SH-SY5Y (cell line): Measurements from ENCODE around the gene FAM234A.

Experiments used
- GATA2 ChIP-seq: IDR thresholded peaks from 2 replicates; pipeline ENCODE4 v1.6.1; 2011; ENCODE audit warnings: mild to moderate bottlenecking, low read depth, low read length
- GATA3 ChIP-seq: IDR thresholded peaks from 2 replicates; pipeline ENCODE4 v1.6.1; 2011; ENCODE audit warnings: low read depth, mild to moderate bottlenecking, low read length, moderate library complexity

FAM234A gene

DNA sequence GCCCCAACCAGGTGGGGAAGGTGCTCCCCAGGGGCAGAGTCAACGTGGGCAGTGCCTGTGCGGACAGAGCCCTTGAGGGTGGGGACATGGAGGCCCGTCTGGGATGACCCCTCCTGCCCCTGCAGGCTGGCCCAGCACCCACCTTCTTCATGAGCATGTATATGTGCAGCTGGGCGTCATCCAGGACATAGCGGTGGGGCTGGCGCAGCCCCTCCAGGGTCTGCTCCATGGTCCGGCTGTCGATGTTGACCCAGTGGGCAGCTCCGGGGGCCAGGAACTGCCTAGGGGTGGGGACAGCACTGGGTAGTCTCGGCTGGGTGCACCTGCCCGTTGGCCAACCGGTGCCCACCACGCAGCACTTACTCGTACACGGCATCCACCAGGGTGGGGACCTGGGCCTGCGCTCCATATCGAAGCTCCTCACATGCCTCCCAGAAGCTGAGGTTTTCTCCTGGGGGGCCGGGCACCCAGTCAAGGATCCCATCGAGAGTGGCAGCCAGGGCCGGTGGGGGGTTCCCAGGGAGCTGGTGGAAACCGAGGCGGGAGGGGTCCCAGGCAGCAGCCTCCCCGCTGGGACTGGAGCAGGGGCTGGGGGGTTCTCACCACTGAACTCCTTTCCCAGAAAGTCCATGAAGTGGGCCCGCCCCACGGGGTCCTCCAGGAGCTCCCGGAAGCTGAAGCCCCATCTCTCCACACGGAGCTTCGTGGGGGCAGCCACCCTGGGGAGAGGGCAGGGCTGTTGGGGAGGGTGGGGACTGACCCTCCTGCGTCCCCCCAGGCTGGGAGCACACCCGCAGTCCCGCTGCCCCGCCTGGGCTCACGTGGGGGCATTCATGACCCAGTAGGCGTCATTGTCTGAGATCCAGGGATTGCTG, 36.0 kb downstream of the FAM234A start:
- TF ChIP-seq GATA2 = no peak
- no peak for TF ChIP-seq GATA3

DNA sequence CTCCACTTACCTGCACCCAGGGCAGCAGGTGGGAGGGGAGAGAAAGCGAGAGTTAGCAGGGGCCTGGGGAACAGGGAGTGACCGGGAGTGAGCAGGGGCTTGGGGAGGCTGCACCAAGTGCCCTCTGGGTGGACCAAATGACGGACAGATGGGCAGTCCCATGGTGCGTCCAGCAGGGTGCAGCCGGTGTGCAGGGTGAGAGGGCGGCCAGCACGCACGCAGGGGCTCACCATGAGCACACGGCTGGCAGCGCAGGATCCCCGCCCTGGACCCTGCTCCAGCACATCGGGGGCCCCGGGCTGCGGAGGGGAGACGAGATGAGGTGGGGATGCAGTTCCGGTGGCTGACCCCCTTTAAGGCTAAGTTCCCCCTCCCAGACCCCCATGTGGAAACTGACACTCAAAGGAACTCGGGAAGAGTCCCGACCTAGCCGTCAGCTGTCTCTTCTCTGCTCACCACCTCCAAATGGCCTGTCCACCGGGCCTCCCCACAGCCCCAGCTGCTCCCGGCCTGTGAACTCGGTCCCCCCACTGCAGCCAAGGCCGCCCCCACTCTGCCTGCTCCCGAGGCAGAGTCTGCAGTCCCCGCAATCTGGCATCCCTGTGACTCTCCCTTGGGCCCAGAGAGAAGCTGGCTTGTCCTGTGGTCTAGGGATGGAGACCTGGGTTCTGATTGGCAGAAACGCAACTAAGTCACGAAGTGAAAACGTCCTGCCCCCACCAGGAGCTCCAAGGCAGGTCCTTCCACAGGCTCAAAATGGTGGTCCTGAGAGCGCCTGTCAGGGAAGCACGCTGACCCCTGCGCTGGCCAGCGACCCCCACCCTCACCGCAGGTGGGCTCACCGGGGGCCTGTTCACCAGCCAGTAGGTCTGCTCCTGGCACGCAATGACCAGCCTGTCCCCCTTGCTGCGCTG, 38.3 kb downstream of the FAM234A start:
- TF ChIP-seq GATA3 (no peak), GATA2 (no peak)

DNA sequence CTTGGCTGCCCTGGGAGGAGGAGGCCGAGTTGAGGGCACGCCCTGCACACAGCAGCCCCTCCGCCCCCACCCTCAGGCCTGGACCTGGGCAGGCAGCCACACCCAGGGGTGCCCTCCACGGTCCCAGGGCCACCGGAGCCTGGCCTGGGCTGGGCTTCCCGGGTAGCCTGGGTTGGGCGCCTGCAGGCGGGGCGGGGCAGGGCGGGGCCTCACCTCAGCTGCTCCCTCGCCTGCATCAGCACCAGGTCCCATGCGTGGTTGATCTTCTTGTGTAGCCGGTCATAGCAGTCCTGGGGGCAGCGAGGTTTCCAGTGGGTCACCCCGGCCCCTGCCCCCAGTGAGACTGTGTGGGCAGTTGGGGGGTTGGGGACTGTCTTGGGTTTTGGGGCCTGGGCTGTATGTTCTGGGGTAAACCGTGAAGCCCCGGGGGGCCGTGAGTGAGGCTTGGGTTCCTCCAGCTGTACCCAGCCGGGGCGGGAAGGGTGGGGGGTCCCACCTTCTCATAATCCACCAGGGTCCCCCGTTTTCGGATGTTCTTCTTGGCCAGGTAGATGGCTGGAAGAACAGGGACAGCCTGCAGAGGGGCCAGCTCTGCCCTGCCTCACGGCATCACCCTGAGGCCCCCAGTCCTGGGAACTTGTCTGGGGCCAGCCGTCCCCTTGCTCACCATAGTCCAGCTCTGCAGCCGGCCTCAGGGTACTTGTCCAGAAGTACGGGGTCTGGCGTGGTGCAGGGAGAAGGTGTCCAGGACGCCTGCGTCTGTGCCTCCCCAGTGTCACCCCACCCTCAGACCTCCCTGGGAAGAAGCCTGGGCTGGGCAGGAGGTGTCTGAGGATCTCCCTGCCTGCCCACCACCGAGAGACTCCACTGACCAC, 39.2 kb downstream of the FAM234A start:
- no peak for TF ChIP-seq GATA3
- TF ChIP-seq GATA2 = no peak

DNA sequence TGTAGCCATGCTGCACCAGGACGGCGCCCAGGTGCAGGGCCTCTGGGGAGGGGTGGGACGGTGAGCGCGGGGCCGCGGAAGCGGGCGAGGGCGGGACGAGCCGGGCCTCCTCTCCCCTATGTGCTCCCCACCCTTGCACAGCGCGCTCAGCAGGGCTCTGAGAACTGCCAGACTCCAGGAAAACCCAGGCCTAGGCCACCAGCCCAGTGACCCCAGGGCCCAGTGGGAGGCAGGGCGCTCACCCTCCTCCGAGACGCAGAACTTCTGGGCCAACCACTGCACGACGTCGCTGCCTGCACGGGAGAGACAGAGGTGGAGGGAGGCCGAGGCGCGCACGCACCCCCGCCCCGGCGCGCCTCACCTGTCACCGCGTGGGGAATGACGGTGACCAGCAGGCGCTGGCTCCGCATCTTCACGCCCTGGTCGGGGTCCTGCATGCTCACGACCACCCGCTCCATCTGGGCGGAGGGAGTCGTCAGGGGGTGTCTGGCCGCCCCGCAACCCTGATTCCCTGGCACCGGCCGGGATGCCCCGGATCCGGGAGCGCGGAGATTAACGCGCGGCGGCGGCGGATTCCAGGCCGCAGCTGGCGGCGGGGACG, 40.5 kb downstream of the FAM234A start:
- TF ChIP-seq GATA2 = no peak
- TF ChIP-seq GATA3 = no peak

DNA sequence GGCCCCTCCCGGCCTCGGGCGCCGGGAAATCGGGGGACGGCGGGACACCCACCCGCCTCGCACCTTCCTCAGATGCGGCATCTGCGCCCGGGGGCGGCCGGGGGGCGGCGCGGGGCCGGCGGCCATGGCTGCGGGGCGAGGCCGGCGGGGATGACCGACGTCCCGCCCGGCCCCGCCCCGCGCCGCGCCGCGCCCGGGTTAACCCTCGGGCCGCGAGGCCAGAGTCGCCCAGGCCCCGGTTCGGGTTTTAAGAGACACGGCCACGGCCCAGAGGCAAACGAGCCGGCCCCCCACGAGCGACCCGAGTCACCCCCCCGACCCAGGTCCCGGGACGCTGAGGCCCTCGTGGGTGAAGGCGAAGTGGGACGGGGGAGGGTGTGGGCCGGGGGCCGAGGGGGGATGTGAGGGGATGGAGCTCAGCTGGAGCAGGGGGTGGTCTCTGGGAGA, 41.2 kb downstream of the FAM234A start, which contains the start of gene RGS11:
Gene RGS11, minus strand, starts transcription at position 159 of the 447 bp plus-strand sequence. Its CDS starts 33 bp downstream, at position 126.
- TF ChIP-seq GATA2 (no peak), GATA3 (no peak)

DNA sequence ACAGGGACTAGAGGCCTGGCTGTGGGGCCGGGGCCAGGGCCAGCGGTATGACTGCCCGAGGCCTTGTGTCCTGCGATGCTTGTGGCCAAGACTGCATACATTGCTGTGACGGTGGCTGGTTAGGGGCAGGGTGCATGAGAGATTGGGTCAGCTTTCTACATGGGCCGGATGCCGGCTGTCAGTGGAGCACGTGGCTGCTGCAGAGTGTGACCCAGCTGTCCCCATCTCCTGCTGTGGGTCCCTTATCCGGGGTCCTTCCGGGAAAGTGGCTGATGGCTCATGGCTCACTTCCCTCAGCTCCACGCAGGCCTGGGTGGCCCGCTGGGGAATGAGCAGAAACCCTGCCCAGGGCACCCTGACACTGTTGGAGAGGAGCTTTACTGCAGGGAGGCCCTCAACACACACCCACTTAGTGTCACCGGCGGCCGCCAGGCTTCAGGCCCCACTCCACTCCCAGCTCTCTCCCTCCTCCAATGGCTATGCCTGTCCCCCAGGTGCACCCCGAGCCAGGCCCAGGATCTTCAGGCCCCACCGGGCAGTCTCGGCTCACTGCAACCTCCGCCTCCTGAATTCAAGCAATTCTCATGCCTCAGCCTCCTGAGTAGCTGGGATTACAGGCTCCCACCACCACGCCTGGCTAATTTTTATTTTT, 41.9 kb downstream of the FAM234A start:
- TF ChIP-seq GATA2 (no peak), GATA3 (no peak)

DNA sequence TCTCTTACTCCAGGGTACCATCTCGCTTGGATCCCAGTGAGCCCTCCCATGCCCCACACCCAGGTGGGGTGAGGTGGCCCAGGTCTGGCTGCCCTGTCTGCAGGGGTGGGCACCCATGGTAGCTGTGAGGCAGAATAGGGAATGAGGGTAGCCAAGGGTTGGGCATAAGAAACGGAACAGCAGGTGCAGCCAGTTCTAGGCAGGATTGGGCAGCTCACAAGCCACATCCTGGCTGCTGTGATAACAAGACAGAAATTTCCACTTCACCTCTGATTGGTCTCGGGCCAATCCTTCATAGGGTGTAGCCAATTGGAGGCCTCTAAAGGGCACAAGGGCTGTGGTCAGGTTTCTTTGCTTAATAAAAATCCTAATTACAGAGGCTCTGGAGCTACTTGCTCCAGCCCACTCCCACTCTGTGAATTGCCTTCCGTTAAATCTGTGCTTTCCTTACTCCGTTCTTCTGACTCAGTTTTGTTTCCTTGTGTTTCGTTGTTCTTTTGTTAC, 44.3 kb downstream of the FAM234A start:
- TF ChIP-seq GATA3 = no peak
- no peak for TF ChIP-seq GATA2

DNA sequence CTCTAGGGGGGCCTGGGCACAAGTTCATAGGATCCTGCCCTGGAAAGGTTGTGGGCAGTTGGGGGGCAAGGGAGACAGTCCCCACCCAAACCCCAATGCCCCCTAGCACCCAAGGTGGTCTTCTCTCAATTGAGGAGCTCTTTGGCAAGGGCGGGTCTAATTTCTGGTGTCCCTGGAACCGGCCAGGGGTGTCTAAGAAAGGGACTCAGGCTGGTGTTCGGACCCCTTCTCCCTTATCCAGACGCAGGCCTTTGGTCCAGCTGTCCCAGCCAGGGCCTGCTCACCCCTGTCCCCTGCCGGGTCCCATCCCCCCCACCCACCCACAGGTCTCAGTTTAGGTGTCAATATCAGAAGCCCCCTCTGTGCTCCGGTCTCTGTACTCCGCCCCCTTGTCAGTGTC, 44.9 kb downstream of the FAM234A start:
- TF ChIP-seq GATA3 = no peak
- TF ChIP-seq GATA2 = no peak

DNA sequence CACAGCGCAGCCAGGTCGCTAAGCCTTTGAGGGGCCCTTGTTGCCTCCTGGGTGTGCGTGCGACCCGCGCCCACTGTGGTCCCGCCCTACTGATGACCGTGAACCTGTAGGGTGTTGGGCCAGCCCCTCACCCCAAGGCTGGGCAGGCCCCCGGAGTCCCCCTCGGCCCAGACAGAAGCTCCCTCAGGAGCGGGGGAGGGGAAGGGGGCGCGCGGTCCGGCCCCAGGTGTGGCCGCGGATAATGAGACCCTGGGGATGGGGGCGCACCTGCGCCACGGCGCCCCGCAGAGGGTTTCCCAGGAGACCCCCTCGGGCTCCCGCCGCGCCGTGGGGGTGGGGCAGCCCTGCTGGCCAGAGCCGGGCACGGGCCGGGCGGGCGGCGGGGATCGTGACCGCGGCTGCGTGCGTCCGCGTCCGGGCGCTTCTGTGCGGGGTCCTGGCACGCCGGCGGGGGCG, 45.4 kb downstream of the FAM234A start:
- no peak for TF ChIP-seq GATA2

DNA sequence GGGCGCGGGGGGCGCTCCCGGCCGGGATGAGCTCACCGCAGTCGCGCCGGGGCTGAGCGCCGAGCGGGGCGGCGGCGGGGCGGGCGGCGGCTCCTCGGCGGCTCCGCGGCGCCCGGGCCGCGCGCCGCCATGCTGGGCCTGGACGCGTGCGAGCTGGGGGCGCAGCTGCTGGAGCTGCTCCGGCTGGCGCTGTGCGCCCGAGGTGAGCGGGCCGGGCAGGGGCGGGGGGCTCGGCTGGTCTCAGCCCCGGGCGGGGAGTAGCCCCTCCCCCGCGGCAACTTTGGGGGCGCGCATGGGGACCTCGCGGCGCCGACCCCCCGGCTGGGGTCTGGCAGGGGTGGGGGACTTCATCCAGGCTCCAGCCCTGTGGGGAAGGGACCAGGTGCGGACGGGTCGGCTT, 45.9 kb downstream of the FAM234A start, which contains the start of gene ARHGDIG:
Gene ARHGDIG, plus strand, starts transcription at position 40 of the 400 bp plus-strand sequence. Its CDS starts 90 bp downstream, at position 130.
- no peak for TF ChIP-seq GATA3
- TF ChIP-seq GATA2 = no peak

DNA sequence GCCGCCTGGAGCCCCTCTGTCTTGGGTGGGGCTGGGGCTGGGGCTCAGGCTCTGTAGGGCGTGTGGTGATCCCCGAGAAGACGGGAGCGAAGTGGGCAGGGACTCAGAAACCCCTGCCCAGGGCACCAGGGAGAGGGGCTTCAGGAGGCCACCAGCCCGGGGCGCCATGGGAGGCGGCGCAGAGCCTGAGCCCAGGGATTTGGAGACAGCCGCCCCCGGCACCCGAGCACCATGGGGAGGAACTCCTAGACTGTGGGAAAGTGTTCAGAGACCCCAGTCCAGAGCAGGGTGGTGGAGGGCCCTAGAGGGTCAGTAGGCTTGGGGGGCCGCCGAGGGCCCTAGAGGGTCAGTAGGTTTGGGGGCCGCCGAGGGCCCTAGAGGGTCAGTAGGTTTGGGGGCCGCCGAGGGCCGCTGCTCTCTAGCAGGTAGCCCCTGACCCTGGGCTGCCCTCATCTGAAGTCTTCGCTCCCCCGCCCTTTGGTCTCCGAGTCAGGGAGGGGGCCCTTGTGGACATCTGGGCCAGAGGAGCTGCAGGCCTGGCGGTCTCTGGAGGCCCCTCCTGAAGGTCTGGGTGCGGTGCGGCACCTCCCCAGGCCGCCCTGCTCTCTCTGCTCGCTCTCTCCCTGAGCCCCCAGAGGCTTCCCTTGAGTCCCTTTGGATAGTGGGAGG, 46.5 kb downstream of the FAM234A start:
- TF ChIP-seq GATA3 (no peak), GATA2 (no peak)
